MG63 (cell line): ENCODE measurements around the gene PTPRE. TPM values are rescaled to one million over a fixed set of nuclear protein-coding genes. Genes with fewer than 3 reads are reported as not detected.
A peak's percentile ranks its signal among the peaks of the same experiment; 100 is the strongest.

ENCODE experiments used
- DNase-seq: peaks from one replicate; pipeline ENCODE4 v3.0.0-alpha.2; 2020
- H3K27me3 ChIP-seq: fragments of 250-450 bp; sonication (Bioruptor Pico); 2 replicates; pipeline ENCODE4 v1.5.1; 2020; ENCODE audit warnings: mild to moderate bottlenecking, moderate library complexity
- H3K36me3 ChIP-seq: fragments of 250-450 bp; sonication (Bioruptor Pico); 2 replicates; pipeline ENCODE4 v1.5.1; 2020; ENCODE audit warnings: mild to moderate bottlenecking, moderate library complexity
- H3K4me3 ChIP-seq: fragments of 250-450 bp; sonication (Bioruptor Pico); 2 replicates; pipeline ENCODE4 v1.5.1; 2020; ENCODE audit warnings: mild to moderate bottlenecking, moderate library complexity
- H3K9me3 ChIP-seq: fragments of 250-450 bp; sonication (Bioruptor Pico); 2 replicates; pipeline ENCODE4 v1.5.1; 2020; ENCODE audit warnings: mild to moderate bottlenecking, moderate library complexity
- total RNA-seq: library from RNA; depleted of rRNA; stranded (reverse); fragments of >200 nt; shearing (Covaris generic); gene quantifications from 2 replicates; pipeline ENCODE4 v1.2.3, GENCODE V29; 2014; ENCODE audit warnings: low replicate concordance

The PTPRE gene
- total RNA-seq, 1 experiment from 2014 or later = 0.86 TPM

DNA sequence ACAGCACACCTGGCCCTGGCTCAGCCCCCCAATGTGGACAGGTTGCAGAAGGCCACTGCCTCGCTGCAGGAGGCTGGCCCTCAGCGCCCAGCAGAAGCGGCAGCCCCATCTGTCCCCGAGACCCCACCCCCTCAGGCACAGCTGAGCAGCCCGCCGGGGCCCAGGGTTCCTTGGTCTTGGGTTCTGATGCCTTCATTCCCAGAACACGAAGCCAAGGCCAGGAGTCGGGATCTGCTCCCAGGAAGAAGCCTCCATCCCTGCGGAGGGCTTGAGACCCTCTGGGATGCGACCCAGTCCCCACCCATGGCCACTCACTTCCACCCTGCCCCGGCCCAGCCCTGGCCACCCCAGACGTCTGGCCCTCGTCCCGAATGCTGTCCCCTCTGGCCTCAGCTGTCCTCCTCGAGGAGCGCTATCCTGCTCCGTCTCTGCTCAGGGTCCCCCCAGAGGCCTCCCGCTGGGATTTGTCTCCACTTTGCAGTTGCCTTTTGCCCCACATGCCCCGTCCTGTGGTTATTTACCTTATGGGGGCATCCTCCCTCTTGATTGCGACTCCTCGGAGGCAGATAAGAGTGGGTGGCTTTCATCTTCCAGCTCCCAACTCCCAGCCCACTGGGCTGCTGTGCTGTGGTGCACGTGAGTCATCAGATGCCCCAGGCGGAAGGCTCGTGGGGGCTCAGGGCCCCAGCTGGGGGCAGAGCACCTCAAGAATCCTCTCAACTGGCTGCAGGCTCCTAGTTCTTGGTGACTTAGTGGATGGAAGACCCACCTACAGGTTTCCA lies 121.8 kb downstream of the PTPRE start:
- no peaks in the 10 kb centered on the region for H3K36me3 ChIP-seq
- H3K4me3 ChIP-seq = no peak overlapping the region
- no peak for DNase-seq
- H3K27me3 ChIP-seq = no peaks in the 10 kb centered on the region
- H3K9me3 ChIP-seq = no peaks in the 10 kb centered on the region

DNA sequence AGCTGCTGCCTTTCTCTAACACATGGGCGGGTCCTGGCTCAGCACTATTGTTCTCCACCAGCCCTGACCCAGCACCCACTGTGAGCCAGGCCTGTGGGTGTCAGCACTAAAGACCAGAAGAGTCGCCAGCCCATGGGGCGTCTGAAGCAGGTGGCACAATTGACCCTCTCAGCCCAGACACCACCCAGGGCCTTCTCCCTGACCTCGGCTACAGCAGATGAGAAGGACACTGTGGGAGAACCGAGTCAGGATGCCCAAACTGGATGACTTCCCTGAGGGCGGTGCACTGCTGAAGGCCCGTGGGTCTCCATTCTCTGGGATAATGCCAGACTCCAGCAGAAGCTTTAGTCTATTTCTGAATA lies 122.4 kb downstream of the PTPRE start:
- H3K27me3 ChIP-seq = no peaks in the 10 kb centered on the region
- H3K9me3 ChIP-seq = no peaks in the 10 kb centered on the region
- no peak overlapping the region for H3K4me3 ChIP-seq
- DNase-seq = no peak
- H3K36me3 ChIP-seq = no peaks in the 10 kb centered on the region

DNA sequence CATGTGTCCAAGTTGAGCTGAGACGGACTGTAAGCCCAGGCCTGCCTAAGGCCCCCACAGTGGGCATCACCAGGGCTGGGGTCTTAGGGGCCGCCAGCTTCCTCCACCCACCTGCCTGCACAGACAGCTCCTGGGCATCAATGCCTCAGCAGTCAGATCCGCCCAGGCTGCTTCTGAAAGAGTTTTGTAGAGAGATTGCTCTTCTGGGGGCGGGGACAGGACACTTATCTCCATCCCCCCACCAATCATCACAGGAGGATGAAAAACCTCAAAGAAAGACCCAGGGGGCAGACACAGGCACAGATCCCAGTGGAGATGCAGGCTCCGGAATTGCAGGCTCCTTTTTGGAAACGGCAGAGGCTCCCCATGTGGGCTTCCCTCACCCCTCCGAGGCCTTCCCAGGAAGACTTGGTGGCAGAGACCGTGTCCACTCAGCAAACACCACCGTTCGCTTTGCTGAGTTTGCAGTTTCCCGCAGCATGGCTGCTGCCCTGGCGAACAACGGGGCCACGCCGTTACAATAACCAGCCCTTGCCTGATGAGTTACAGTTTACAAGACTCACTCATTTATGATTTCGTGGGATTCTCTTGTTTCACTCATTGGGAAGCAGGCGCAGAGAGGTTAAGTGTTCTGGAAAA lies 122.9 kb downstream of the PTPRE start:
- Histone ChIP-seq H3K36me3 (no peaks in the 10 kb centered on the region), H3K4me3 (no peak overlapping the region), H3K27me3 (no peaks in the 10 kb centered on the region), H3K9me3 (no peaks in the 10 kb centered on the region)
- DNase-seq = no peak

DNA sequence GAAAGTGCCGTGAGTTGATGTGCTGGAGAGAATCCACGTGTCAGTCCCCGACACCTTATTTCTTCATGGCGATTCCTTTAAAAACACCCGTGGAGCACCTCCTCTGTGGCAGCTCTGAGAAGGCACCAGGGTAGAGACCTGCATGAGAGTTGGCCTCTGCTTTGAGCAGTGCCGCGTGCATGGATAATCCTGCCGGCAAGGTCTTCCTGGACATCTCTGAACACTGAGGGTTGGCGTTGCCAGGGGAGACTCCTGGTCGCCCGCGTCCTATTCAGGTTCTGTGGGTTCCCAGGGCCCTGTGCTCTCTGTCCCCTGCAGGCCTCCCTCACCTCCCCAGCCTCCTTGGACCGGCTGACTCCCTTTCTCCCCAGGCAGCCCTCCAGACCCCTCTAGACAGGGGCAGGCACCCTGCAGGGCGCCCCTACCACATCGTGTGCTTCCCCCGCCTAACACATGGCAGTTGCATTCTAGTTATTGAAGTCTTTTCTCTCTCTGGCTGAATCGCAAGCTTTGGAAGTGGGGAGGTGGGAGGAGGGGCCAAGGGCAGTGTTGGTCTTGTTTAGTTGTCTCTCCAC lies 123.7 kb downstream of the PTPRE start:
- H3K4me3 ChIP-seq = no peak overlapping the region
- H3K36me3 ChIP-seq = no peaks in the 10 kb centered on the region
- no peaks in the 10 kb centered on the region for H3K27me3 ChIP-seq
- DNase-seq = no peak
- H3K9me3 ChIP-seq = no peaks in the 10 kb centered on the region

DNA sequence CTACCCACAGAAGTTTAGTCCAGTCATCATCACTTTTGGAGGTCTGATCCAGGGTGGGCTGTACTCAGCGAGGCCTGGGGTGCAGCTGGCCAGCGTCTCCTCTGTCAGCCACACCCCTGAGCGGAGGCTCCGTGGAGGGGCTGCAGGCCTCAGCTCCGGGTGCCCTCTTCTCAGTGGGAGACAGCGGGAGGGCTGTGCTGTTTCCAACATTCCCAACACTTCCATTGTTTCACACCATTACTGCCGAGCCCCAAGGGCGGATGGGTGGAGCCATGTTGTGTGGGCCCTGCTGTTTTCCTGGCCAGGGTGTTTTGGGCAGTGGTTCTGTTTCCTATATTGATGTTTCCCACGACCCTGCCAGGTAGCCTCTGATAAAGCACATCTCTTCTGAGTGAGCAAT lies 124.3 kb downstream of the PTPRE start:
- Histone ChIP-seq H3K36me3 (no peaks in the 10 kb centered on the region), H3K27me3 (no peaks in the 10 kb centered on the region), H3K4me3 (no peak overlapping the region), H3K9me3 (no peaks in the 10 kb centered on the region)
- DNase-seq = no peak

GRCh38 chr10:128032466-128032865 lies 125.6 kb downstream of the PTPRE start:
- no peak for DNase-seq
- H3K9me3 ChIP-seq = no peaks in the 10 kb centered on the region
- H3K27me3 ChIP-seq = no peaks in the 10 kb centered on the region
- H3K4me3 ChIP-seq = no peak overlapping the region
- H3K36me3 ChIP-seq = no peaks in the 10 kb centered on the region

- Histone ChIP-seq H3K9me3 (no peaks in the 10 kb centered on the region), H3K27me3 (no peaks in the 10 kb centered on the region), H3K4me3 (no peak overlapping the region), H3K36me3 (no peaks in the 10 kb centered on the region)
- peak; percentile 30 for DNase-seq
Measured at GRCh38 chr10:128035557-128035973, 128.7 kb downstream of the PTPRE start.

DNA sequence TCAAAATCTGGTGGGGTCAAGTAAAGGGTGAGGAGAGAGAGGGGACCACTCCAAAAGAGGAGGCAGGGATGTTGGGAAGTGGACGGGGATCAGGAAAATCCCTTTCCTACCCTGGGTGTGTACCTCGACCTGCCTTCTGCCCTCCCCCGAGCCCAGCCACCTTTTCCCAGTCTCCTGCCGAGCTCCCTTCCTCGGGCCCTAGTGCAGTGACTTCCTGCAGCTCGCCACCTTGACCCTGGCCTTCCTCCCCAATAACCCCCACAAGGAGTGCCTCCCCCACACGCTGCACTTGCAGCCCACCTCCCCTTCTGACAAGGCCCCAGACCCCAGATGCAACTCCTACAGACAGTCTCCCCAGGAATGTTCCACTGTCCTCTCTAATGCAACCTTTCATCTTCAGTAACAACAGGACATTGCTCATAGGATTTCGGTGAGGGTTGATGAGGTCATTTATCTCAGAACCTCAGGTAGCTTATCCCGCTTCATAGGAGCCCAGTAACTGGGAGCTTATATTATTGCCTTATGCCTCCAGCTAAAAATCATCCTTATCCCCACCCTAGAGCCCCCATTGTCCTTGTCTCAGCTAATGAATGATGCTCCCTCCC lies 129.2 kb downstream of the PTPRE start:
- no peaks in the 10 kb centered on the region for H3K27me3 ChIP-seq
- no peaks in the 10 kb centered on the region for H3K9me3 ChIP-seq
- H3K36me3 ChIP-seq = no peaks in the 10 kb centered on the region
- H3K4me3 ChIP-seq = no peak overlapping the region
- DNase-seq = no peak

DNA sequence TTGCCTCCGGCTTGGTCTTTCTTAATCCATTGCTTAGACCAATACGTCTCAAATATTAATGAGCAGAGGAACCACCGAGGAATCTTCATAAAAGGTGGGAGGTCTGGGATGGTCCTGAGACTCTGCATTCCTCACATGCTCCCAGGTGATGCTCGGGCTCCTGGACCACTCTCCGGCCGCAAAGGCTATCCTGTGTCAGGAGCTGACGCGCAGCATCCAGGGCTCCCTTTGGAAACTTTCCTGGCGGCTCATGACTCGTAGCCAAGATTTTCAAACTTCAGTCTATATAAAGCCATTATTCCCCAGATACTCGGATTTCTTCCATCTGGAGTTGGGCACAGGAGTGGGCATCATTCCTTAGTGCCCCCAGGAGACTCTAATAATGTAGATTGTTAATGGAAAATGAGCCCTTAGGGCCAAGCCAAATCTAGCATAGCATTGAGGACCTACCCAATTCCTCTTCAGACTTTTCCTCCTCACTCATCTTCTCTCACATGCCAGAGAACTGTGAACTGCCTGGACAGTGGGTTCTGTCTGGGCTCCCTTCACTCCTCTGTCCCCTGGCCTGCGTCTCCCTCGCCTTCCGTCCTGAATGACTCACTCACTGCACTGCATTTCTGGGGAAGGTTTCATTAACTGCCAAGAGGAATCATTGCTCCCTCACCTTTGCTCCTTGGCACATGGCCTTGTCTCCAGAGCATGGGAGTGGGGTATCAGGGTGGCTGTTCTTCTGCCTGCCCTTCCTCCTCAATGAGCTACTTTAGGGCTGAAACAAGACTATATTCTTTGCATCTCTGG lies 130.0 kb downstream of the PTPRE start:
- no peak overlapping the region for H3K4me3 ChIP-seq
- peak; percentile 48 for DNase-seq
- H3K9me3 ChIP-seq = no peaks in the 10 kb centered on the region

GRCh38 chr10:128040096-128040495 lies 133.2 kb downstream of the PTPRE start:
- no peak for DNase-seq
- Histone ChIP-seq H3K4me3 (no peak overlapping the region), H3K27me3 (no peaks in the 10 kb centered on the region), H3K36me3 (no peaks in the 10 kb centered on the region), H3K9me3 (no peaks in the 10 kb centered on the region)

More for the DNA sequence above, 130.0 kb downstream of the PTPRE start:
- H3K27me3 ChIP-seq = no peaks in the 10 kb centered on the region
- H3K36me3 ChIP-seq = no peaks in the 10 kb centered on the region

DNA sequence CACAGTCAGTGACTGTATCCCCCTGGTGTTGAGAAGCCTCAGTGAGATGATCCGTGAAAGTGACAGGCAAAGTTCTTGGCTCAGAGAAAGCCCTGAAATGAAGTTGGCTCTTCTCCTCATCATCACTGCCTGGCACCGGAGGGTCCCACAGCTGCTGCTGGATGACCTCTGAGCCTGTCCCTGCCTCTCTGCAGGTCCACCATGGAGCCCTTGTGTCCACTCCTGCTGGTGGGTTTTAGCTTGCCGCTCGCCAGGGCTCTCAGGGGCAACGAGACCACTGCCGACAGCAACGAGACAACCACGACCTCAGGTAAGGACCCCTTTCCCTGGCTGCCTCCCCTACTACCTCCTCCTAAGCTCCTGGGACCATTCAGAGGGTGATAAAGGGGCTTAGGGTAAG lies 133.8 kb downstream of the PTPRE start:
- Histone ChIP-seq H3K36me3 (no peaks in the 10 kb centered on the region), H3K27me3 (no peaks in the 10 kb centered on the region), H3K4me3 (no peak overlapping the region), H3K9me3 (no peaks in the 10 kb centered on the region)
- DNase-seq = no peak

DNA sequence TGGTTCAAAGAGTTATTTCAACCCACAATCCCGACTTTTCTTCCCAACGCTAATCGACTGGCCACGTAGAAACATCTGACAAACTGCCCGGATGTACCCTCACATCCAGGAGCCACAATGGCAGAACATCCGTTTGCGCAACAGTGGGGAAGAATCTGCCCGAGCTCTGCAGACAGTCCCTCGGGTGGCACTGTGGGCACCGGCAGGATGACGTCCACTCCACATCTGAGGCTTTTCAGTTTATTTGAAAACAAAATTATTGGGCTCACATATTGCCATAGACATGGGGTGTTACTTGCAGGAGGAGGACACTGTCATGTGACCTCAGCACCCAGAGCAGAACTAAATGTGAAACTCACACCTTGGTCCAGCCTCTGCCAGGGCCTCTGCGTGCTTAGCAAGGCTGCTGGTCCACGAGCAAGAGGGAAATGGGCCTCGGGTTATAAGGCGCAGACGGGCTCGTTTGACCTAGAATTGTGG lies 135.3 kb downstream of the PTPRE start:
- no peak for DNase-seq
- no peaks in the 10 kb centered on the region for H3K27me3 ChIP-seq

GRCh38 chr10:128043259-128044045 lies 136.5 kb downstream of the PTPRE start:
- Histone ChIP-seq H3K9me3 (no peaks in the 10 kb centered on the region), H3K4me3 (no peak overlapping the region), H3K27me3 (no peaks in the 10 kb centered on the region), H3K36me3 (no peaks in the 10 kb centered on the region)
- no peak for DNase-seq

More for the DNA sequence above, 135.3 kb downstream of the PTPRE start:
- H3K4me3 ChIP-seq = no peak overlapping the region
- H3K9me3 ChIP-seq = no peaks in the 10 kb centered on the region
- no peaks in the 10 kb centered on the region for H3K36me3 ChIP-seq

GRCh38 chr10:128044186-128044585 lies 137.3 kb downstream of the PTPRE start:
- no peak for DNase-seq
- Histone ChIP-seq H3K27me3 (no peaks in the 10 kb centered on the region), H3K9me3 (no peaks in the 10 kb centered on the region), H3K36me3 (no peaks in the 10 kb centered on the region), H3K4me3 (no peak overlapping the region)

GRCh38 chr10:128044961-128045832 lies 138.3 kb downstream of the PTPRE start:
- no peak for DNase-seq
- no peaks in the 10 kb centered on the region for H3K27me3 ChIP-seq
- H3K9me3 ChIP-seq = no peaks in the 10 kb centered on the region
- H3K4me3 ChIP-seq = no peak overlapping the region
- no peaks in the 10 kb centered on the region for H3K36me3 ChIP-seq
